Urothelium cell line (cell line): ENCODE results near the gene GNL2.
A peak's percentile ranks its signal among the peaks of the same experiment; 100 is the strongest.
"Not testable (repeated sequence)": the region's sequence is repeated elsewhere in the genome, so short reads cannot be mapped to it uniquely, and the experiment has no call there.

Source experiments
- DNase-seq: peaks from one replicate; pipeline ENCODE4 v3.0.0; 2011; ENCODE audit warnings: low spot score, mixed read lengths
- FAIRE-seq: peaks from 2 replicates; lab custom pipeline; 2011; peaks lifted over from hg19 to GRCh38; lab: Jason Lieb, UNC

Gene GNL2

GRCh38 chr1:37609002-37609401 is 13.3 kb upstream of the GNL2 start:
- DNase-seq (no peak), FAIRE-seq (no peak)

- no peak for FAIRE-seq
Measured at GRCh38 chr1:37606481-37607263, 10.9 kb upstream of the GNL2 start.

GRCh38 chr1:37605806-37606474 is 10.2 kb upstream of the GNL2 start:
- DNase-seq (no peak), FAIRE-seq (no peak)

More at GRCh38 chr1:37606481-37607263, 10.9 kb upstream of the GNL2 start:
- DNase-seq, result no peak

- no peak for DNase-seq
- FAIRE-seq, result no peak
Measured at GRCh38 chr1:37605061-37605650, 9.4 kb upstream of the GNL2 start.

- DNase-seq (peak; percentile 61), FAIRE-seq (no peak)
Measured at GRCh38 chr1:37602750-37603694, 7.3 kb upstream of the GNL2 start.

GRCh38 chr1:37601441-37601840 is 5.7 kb upstream of the GNL2 start:
- DNase-seq, result no peak
- no peak for FAIRE-seq

- DNase-seq (no peak), FAIRE-seq (no peak)
Measured at GRCh38 chr1:37599940-37600339, 4.2 kb upstream of the GNL2 start.

- FAIRE-seq, result no peak
Measured at GRCh38 chr1:37596182-37596667, 488 bp upstream of the GNL2 start.

GRCh38 chr1:37593726-37594125 is 2.0 kb downstream of the GNL2 start:
- FAIRE-seq, result no peak
- no peak for DNase-seq

More at GRCh38 chr1:37596182-37596667, 488 bp upstream of the GNL2 start:
- no peak for DNase-seq

- FAIRE-seq (no peak), DNase-seq (no peak)
Measured at GRCh38 chr1:37588939-37589338, 6.8 kb downstream of the GNL2 start.

GRCh38 chr1:37584544-37584943 is 11.2 kb downstream of the GNL2 start:
- not testable (repeated sequence) for DNase-seq, FAIRE-seq

- DNase-seq (no peak), FAIRE-seq (no peak)
Measured at GRCh38 chr1:37575692-37576091, 20.0 kb downstream of the GNL2 start.

GRCh38 chr1:37574834-37575480 is 20.8 kb downstream of the GNL2 start:
- FAIRE-seq, result no peak
- no peak for DNase-seq

GRCh38 chr1:37570528-37571334 is 25.0 kb downstream of the GNL2 start:
- FAIRE-seq (no peak), DNase-seq (no peak)

GRCh38 chr1:37567023-37567422 is 28.7 kb downstream of the GNL2 start:
- no peak for DNase-seq
- no peak for FAIRE-seq

- no peak for FAIRE-seq
Measured at GRCh38 chr1:37564892-37565291, 30.8 kb downstream of the GNL2 start.

GRCh38 chr1:37562984-37563383 is 32.8 kb downstream of the GNL2 start:
- FAIRE-seq (no peak), DNase-seq (no peak)

More at GRCh38 chr1:37564892-37565291, 30.8 kb downstream of the GNL2 start:
- no peak for DNase-seq

- DNase-seq (peak; percentile 68), FAIRE-seq (peak; percentile 48)
Measured at GRCh38 chr1:37561133-37562132, 34.3 kb downstream of the GNL2 start.
